GM19468 (cell line): ENCODE data around the gene HELZ2.

Source experiments
- ATAC-seq: cut with Tn5 transposase; IDR thresholded peaks from one replicate; pipeline ENCODE4 v1.9.1; 2021; ENCODE audit warnings: mild to moderate bottlenecking, moderate library complexity, moderate number of reproducible peaks; ENCODE audit not compliant: unreplicated experiment; ENCODE audit errors: extremely low read depth

Gene HELZ2

GRCh38 chr20:63540417-63541186 is 33.4 kb downstream of the HELZ2 start:
- no peak for ATAC-seq

GRCh38 chr20:63539441-63540370 is 34.3 kb downstream of the HELZ2 start:
- ATAC-seq: no peak

- no peak for ATAC-seq
These were observed 35.0 kb downstream of the HELZ2 start for GRCh38 chr20:63539092-63539430.

GRCh38 chr20:63538204-63539091 is 35.6 kb downstream of the HELZ2 start:
- no peak for ATAC-seq

- ATAC-seq: peak; percentile 77
These were observed 36.4 kb downstream of the HELZ2 start for GRCh38 chr20:63537525-63538203.

- ATAC-seq: no peak
These were observed 37.0 kb downstream of the HELZ2 start, which contains the start of gene PTK6 for GRCh38 chr20:63536997-63537524. Gene PTK6, minus strand, starts transcription at chr20:63537376. Its CDS starts 62 bp downstream, at chr20:63537314.

- ATAC-seq: no peak
These were observed 37.6 kb downstream of the HELZ2 start for GRCh38 chr20:63536241-63536977.

GRCh38 chr20:63534831-63535651 is 39.0 kb downstream of the HELZ2 start:
- no peak for ATAC-seq

- no peak for ATAC-seq
These were observed 39.6 kb downstream of the HELZ2 start for GRCh38 chr20:63534427-63534830.

GRCh38 chr20:63533871-63534393 is 40.1 kb downstream of the HELZ2 start:
- no peak for ATAC-seq

- no peak for ATAC-seq
These were observed 40.7 kb downstream of the HELZ2 start for GRCh38 chr20:63533388-63533787.

- no peak for ATAC-seq
These were observed 41.5 kb downstream of the HELZ2 start for GRCh38 chr20:63532449-63532971.

GRCh38 chr20:63531686-63532448 is 42.2 kb downstream of the HELZ2 start:
- no peak for ATAC-seq

- ATAC-seq: no peak
These were observed 43.3 kb downstream of the HELZ2 start for GRCh38 chr20:63530788-63531160.

GRCh38 chr20:63529861-63530787 is 43.9 kb downstream of the HELZ2 start:
- ATAC-seq: no peak
